T-helper 17 cell (primary cell): ENCODE measurements around the gene BSND. TPM values are rescaled to one million over a fixed set of nuclear protein-coding genes. Genes with fewer than 3 reads are reported as not detected.

Experiments
- total RNA-seq, 4 donors: library from RNA in 2 of 4; stranded (reverse) in 2 of 4; gene quantifications; one replicate each; pipeline ENCODE4 v1.2.3 and lab custom pipeline; 2022 to 2026

BSND gene
- total RNA-seq, 2 donors from 2014 or later, result 0.07 TPM; not detected in 1

Other genes with a start within 250 kb of the BSND start
- gene PARS2, start 234.4 kb upstream of the BSND start, total RNA-seq, result under 1 TPM; 0.37 to 0.80 TPM
- 10 to 100 TPM; 10.4 to 11.2 TPM for gene TTC22, start 197.6 kb upstream of the BSND start, total RNA-seq
- gene DHCR24, start 111.7 kb upstream of the BSND start, total RNA-seq, result 1 to 10 TPM; 1.6 to 2.8 TPM
- not detected for gene TMEM61, start 18.3 kb upstream of the BSND start, total RNA-seq
- not detected for gene PCSK9, start 40.6 kb downstream of the BSND start, total RNA-seq
- gene USP24, start 216.4 kb downstream of the BSND start, total RNA-seq, result 10 to 100 TPM; 69.5 to 82.9 TPM